Endometrium (tissue), 2 donors: ENCODE data around the gene NLRC3.

ENCODE experiments used
- FAIRE-seq: peaks from 2 replicates; lab custom pipeline; 2012; peaks lifted over from hg19 to GRCh38; lab: Jason Lieb, UNC
- donor health status: control.
- donor health status: control.

NLRC3 gene

DNA sequence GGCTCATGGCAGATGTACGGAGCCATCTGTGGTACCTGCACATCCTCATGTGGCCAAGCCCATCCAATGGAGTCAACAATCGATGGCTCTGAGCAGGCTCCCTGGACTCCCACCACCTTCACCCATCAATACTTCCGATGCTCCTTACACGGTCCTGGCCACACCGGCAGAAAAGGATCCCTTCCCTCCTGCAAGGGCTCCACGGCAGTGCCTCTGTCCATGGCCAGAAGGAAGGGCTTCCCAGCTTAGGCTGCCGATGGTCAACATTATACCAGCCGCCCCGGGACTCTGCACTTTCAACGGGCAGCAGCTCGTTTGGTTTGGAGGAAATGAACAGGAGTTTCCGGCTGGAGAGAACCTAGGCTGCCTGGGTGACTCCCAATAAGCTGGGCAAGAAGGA is 21.0 kb upstream of the NLRC3 start:
- no peak for FAIRE-seq

DNA sequence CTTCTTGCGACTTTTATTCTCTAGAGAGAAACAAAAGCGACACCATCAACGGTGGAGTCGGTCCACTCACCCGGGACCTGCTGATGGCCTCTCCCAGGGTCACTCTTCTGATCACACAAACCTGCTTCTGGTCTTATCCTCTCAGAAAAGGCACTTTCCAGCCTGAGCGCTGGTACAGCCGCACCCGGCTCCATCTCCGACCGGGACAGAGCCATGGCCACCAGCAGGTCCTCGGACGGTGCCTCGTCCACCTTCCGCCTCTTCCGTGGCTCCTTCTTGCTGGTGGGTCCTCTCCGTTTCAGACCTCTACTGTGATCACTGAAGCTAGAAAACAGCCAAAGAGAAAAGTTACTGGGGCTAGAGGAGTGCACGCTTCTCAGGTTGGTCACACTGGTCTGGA is 20.5 kb upstream of the NLRC3 start:
- FAIRE-seq: no peak

GRCh38 chr16:3597226-3597625 is 20.0 kb upstream of the NLRC3 start:
- no peak for FAIRE-seq

GRCh38 chr16:3596101-3596861 is 19.1 kb upstream of the NLRC3 start:
- no peak for FAIRE-seq

GRCh38 chr16:3595521-3596021 is 18.4 kb upstream of the NLRC3 start:
- FAIRE-seq: no peak

- FAIRE-seq: no peak
Observed at GRCh38 chr16:3595110-3595486, 17.9 kb upstream of the NLRC3 start.

DNA sequence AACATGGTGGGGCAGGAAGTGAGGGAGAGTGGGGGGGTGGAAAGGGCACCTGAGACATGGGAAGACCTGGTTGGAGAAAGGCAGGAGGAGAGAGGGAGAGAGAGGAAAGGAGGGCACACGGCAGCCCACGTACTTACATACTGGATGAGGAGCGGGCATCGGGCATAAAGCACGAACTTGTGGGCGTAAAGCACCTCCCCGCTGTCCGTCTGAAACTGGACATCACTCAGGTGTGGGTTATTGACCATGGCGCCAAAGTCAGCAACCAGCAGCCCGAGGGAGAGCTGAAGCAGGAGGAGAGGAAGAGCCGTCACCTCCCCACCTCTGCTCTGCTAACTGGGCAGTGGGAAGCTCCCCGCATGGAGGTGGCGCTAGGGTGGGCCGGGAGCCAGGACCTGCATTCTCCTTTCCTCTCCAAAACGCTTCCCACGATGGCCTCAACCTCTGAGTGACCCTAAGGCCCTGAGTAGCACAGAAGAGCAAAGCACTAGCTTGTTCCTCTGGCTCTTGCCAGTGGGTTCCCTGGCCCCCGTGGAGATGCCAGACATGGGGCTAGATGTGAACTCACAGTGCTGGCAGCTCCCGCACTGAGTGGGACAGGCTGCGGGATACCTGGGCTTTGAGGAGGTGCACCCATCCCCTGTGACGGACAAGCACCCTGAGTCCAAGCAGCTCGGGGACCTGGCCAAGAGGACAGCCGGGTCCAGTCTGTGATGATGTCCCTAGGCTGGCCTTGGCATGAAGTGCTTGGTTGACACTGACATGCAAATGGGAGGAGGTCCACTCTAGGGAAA is 17.3 kb upstream of the NLRC3 start:
- no peak for FAIRE-seq

- no peak for FAIRE-seq
Observed at GRCh38 chr16:3592559-3592958, 15.4 kb upstream of the NLRC3 start.

DNA sequence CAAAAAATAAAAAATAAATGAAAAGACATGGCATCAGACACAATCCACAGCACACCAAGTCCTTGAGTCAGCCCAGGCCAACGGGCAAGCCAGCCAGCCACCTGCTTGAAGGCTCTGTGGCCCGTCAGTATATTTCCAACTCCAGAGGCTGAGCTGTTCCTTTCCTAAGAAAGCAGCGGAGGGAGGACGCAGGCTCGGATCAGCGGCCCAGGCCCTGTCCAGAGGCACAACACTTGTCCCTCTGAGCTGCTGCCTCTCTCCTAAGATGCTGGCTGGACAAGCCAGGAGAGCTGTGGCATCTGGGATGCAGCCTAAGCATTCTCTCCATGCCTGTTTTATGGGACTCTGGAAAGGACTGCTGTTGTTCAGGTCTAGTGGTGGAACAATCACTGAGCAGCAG is 14.8 kb upstream of the NLRC3 start:
- no peak for FAIRE-seq

DNA sequence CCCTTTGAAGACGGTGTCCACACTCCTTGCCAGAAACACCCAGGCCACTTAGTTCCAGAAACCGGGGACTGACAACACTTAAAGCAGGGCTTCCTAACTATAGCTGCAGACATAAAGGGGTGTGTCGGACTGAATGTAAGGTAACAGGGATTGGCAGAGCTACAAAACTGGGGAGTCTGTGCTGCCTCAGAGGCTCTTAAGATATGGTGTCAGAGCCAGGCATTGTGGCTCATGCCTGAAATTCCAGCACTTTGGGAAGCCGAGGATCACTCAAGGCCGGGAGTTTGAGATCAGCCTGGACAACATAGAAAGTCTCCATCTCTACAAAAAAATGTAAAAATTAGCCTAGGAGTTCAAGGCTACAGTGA is 14.2 kb upstream of the NLRC3 start:
- no peak for FAIRE-seq

DNA sequence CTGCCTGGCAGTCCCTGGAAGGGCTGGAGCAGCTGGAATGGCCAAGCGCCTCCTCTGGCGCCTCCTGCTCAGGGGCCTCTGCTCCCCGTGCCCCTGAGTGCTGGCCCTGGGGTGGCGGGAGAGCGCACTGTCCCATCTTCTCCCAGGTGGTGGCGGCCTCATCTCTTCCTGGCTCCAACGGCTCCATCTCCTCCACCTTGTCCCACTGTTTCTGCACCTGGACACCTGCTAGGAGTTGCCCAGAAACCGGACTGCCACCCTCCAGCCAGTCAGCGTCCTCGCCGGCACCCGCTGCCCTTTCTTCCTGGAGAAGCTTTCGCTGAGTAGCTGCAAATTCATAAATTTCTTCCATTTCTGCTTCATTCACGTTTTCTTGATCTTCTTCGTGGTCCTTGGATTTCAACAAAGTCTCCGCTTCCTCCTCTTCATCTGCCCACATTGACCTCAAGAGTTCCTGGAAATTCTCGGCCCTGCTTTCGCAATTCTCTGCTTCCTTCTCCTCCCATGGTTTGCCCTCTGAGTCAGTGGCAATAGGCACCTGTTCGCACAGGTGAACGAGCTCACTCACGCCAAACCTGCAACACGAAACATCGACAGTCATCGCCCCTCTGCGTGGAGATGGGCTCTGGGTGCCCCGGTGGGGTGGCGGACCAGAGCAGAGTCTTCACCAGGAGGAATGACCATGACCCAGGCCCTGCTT is 13.7 kb upstream of the NLRC3 start:
- FAIRE-seq: no peak

GRCh38 chr16:3589991-3590701 is 12.9 kb upstream of the NLRC3 start:
- FAIRE-seq: no peak

DNA sequence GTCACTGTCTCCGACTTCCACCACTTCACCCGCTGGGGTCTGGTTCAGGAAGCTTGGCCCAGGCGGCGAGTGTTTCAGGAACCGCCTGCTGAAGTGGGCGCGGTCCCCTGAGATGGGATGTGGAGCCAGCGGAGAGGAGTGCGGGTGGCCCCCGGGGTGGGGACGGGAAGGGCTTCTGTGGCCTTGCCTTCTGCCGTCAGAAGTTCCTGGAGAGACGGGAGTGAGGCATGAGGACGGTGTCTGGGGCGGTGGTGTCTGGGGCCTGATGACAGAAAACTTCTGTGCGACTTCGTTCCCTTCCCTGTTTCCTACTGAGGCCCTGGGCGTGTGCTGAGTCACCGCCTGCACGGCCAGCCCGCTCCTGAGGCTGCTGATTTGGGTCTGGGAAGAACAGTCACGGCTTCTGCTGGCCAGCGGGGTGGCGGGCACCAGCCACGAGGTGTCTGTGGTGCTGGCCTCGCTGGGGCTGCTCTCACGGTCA is 12.3 kb upstream of the NLRC3 start:
- FAIRE-seq: no peak

DNA sequence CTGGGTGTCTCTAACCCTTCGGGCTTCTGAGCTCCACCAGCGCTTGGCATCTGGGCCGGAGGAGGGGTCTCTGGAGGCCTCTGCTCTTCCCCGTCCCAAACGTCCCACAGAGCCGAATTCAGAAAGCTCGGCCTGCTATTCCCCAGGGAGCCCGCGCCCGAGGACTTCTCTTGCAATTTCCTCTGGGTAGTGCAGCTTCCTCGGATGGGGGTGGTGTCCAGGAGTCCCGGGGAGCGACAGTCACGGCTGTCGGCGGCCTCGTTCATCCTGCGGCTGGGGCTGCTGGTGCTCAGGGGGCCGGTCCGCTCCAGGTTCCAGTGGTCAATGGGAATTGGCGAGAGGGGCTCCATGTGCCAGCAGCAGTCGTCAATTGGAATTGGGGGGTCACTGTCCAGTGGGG is 11.8 kb upstream of the NLRC3 start:
- FAIRE-seq: no peak

DNA sequence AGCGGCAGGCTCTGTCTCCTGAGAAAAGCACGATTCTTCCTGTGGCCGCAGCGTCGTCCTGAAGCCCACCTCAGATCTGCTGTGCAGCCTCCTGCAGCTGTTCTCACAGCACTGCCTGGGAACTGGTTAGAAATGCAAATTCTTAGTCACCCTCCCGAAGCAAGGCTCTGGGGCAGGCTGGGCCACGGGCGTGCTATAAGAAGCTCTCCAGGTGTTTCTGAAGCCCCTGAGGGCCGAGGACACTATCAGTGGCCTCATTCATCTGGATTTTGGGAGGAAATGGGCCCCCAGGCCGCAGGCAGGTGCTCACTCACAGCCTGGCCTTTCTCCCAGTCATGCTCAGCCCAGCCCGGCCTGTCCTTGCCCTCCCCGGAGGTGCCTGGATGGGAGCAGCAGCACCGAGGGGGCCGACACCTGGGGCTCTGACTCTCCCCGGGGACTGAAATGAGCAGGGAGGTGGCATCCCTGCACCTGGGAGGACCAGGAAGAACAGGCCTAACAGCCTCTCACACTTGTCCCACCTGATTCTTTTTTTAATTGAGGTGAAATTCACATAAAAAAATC is 10.4 kb upstream of the NLRC3 start:
- no peak for FAIRE-seq

GRCh38 chr16:3584412-3584811 is 7.2 kb upstream of the NLRC3 start:
- no peak for FAIRE-seq

GRCh38 chr16:3583303-3584038 is 6.3 kb upstream of the NLRC3 start:
- FAIRE-seq: no peak

DNA sequence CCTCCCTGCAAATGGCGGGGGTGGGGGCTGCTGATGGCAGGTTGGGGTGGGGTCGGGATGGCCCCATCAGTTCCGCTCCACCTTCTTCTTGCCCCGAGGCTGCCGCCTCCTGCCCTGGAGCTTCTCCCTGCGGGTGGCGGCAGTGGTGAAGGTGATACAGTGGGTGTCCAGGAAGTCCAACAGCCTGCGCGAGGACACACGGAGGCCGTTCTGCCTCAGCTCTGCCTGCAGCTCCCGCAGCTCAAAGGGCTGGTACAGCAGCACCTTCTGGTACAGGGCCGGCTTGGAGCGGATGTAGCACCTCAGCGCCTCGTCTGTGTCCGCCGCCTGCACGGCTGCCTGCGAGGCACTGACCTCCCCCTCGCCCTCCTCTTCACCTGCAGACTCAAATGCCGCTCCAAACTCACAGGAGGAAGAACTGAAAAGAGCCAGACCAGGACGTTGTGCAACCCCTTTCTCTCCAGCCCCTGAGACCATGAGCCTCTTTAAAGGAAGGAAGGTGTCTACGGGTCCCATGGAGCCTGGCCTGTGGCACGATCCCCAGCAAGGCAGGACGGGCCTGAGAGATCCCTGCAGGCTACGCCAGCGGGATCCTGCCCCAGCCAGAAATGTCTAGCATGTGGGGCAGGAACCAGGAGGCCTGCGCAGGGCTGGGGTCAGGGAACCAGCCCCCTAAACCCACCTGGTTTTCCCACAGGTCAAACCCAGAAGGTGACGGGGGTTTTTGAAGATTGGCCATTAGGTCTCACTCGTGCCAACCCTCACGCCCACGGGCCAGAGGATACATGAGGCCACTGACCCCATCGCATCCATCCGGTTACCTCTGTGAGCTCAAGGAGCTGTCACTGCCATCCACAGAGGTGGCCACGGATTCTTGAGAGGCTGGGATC is 5.3 kb upstream of the NLRC3 start:
- no peak for FAIRE-seq

DNA sequence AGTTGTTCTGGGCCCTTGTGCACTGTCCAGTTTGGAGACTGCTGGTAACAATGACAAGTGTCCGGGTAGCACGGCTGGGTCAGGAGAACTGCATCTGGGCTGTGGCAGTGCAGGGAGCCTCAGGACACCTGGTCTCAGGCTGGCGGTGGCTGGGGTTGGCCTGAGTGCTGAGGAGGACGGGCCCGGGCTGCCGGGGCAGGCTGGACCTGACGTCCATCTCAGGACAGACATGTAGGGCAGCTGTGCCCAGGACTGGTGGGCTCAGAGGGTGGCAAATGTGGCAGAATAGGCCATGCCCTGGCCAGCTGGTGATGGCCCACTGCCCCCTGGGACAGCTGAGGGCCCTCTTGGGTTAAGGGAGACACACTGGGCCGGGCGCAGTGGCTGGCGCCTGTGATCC is 4.2 kb upstream of the NLRC3 start:
- no peak for FAIRE-seq

GRCh38 chr16:3580686-3581085 is 3.5 kb upstream of the NLRC3 start:
- no peak for FAIRE-seq
